ENCODE measurements around the gene SMAP1. TPM values are rescaled to one million over a fixed set of nuclear protein-coding genes. Genes with fewer than 3 reads are reported as not detected.

The SMAP1 gene
- total and polyA plus RNA-seq, 2 experiments from 2014 or later = 18.4 to 20.1 TPM

- in situ Hi-C loops (cut with MboI) = no loop called here
- no peak for DNase-seq
Measured at GRCh38 chr6:70823651-70824050, 156.0 kb downstream of the SMAP1 start.

GRCh38 chr6:70831427-70831826, 163.7 kb downstream of the SMAP1 start:
- H3K9me2 ChIP-seq (ENCODE audit: insufficient read depth) = no peaks in the 10 kb centered on the region
- no peaks in the 10 kb centered on the region for H3K36me3 ChIP-seq (ENCODE audit: low read depth)
- H3K27me3 ChIP-seq (replicated peaks; ENCODE audit: insufficient read depth) = no peaks in the 10 kb centered on the region
- no peak overlapping the region for H2AFZ ChIP-seq
- H3F3A ChIP-seq (ENCODE audit: insufficient read depth) = no peaks in the 10 kb centered on the region
- WGBS, 2 experiments (ENCODE audit: low coverage in 1 of 2, low lambda C conversion rate in 2 of 2, missing lambda C conversion rate in 2 of 2) = 93 to 97% methylated on average over 3 of the region's 3 CpGs
- H3K27ac ChIP-seq = no peak overlapping the region
- H4K20me1 ChIP-seq (ENCODE audit: insufficient read depth) = no peaks in the 10 kb centered on the region
- TF ChIP-seq EZH2 (IDR thresholded peaks at IDR 0.05; ENCODE audit: insufficient read depth, poor library complexity, severe bottlenecking) = no peak
- TF ChIP-seq EZH2phosphoT487 (IDR thresholded peaks at IDR 0.05; ENCODE audit: insufficient read depth, low read depth) = no peak
- H3K4me3 ChIP-seq = no peak overlapping the region
- no peaks in the 10 kb centered on the region for H3K9me3 ChIP-seq (ENCODE audit: low read depth)
- no peak for DNase-seq
- peaks cover 8% of the 10 kb centered on the region for H3K4me1 ChIP-seq (ENCODE audit: insufficient read depth)
- in situ Hi-C loops (cut with MboI) = no loop called here
- H3K4me2 ChIP-seq (ENCODE audit: unreplicated experiment) = no peak overlapping the region
- H3K9ac ChIP-seq = no peak overlapping the region
- H3K79me2 ChIP-seq (ENCODE audit: insufficient read depth) = no peaks in the 10 kb centered on the region

More at GRCh38 chr6:70823651-70824050, 156.0 kb downstream of the SMAP1 start:
- Histone ChIP-seq H3K9ac (no peak overlapping the region), H3K4me2 (ENCODE audit: unreplicated experiment) (no peak overlapping the region), H3K9me2 (ENCODE audit: insufficient read depth) (no peaks in the 10 kb centered on the region), H3K36me3 (ENCODE audit: low read depth) (no peaks in the 10 kb centered on the region), H2AFZ (no peak overlapping the region), H3K4me1 (ENCODE audit: insufficient read depth) (no peaks in the 10 kb centered on the region), H3K27ac (no peak overlapping the region), H3K4me3 (no peak overlapping the region), H3K27me3 (replicated peaks; ENCODE audit: insufficient read depth) (no peaks in the 10 kb centered on the region), H3F3A (ENCODE audit: insufficient read depth) (no peaks in the 10 kb centered on the region), H3K79me2 (ENCODE audit: insufficient read depth) (no peaks in the 10 kb centered on the region), H4K20me1 (ENCODE audit: insufficient read depth) (peaks cover 6% of the 10 kb centered on the region; the same call in 1 of the 2 replicates), H3K9me3 (ENCODE audit: low read depth) (no peaks in the 10 kb centered on the region)
- 83 to 85% methylated on average over 1 of the region's 1 CpG for WGBS, 2 experiments (ENCODE audit: low coverage in 1 of 2, low lambda C conversion rate in 2 of 2, missing lambda C conversion rate in 2 of 2)
- TF ChIP-seq EZH2phosphoT487 (IDR thresholded peaks at IDR 0.05; ENCODE audit: insufficient read depth, low read depth) (no peak), EZH2 (IDR thresholded peaks at IDR 0.05; ENCODE audit: insufficient read depth, poor library complexity, severe bottlenecking) (no peak)

- H3K36me3 ChIP-seq (ENCODE audit: low read depth) = no peaks in the 10 kb centered on the region
Measured at GRCh38 chr6:70834520-70834919, 166.8 kb downstream of the SMAP1 start.

GRCh38 chr6:70838907-70839285, 171.2 kb downstream of the SMAP1 start:
- in situ Hi-C loops (cut with MboI) = no loop called here
- Histone ChIP-seq H3K4me2 (ENCODE audit: unreplicated experiment) (no peak overlapping the region), H3K4me3 (no peak overlapping the region), H3F3A (ENCODE audit: insufficient read depth) (no peaks in the 10 kb centered on the region), H2AFZ (no peak overlapping the region), H3K36me3 (ENCODE audit: low read depth) (no peaks in the 10 kb centered on the region), H3K27me3 (replicated peaks; ENCODE audit: insufficient read depth) (no peaks in the 10 kb centered on the region), H3K4me1 (ENCODE audit: insufficient read depth) (peaks cover 8% of the 10 kb centered on the region), H3K9me3 (ENCODE audit: low read depth) (no peaks in the 10 kb centered on the region), H3K9ac (no peak overlapping the region), H4K20me1 (ENCODE audit: insufficient read depth) (no peaks in the 10 kb centered on the region), H3K27ac (no peak overlapping the region), H3K79me2 (ENCODE audit: insufficient read depth) (no peaks in the 10 kb centered on the region), H3K9me2 (ENCODE audit: insufficient read depth) (no peaks in the 10 kb centered on the region)
- WGBS, 2 experiments (ENCODE audit: low coverage in 1 of 2, low lambda C conversion rate in 2 of 2, missing lambda C conversion rate in 2 of 2) = 96 to 97% methylated on average over 2 of the region's 2 CpGs
- no peak for DNase-seq
- TF ChIP-seq EZH2phosphoT487 (IDR thresholded peaks at IDR 0.05; ENCODE audit: insufficient read depth, low read depth) (no peak), EZH2 (IDR thresholded peaks at IDR 0.05; ENCODE audit: insufficient read depth, poor library complexity, severe bottlenecking) (no peak)

More at GRCh38 chr6:70834520-70834919, 166.8 kb downstream of the SMAP1 start:
- Histone ChIP-seq H2AFZ (no peak overlapping the region), H3K9ac (no peak overlapping the region), H3K27ac (no peak overlapping the region), H4K20me1 (ENCODE audit: insufficient read depth) (no peaks in the 10 kb centered on the region), H3K9me2 (ENCODE audit: insufficient read depth) (no peaks in the 10 kb centered on the region), H3K4me2 (ENCODE audit: unreplicated experiment) (peak overlapping the region; percentile 47), H3K4me3 (no peak overlapping the region), H3F3A (ENCODE audit: insufficient read depth) (no peaks in the 10 kb centered on the region), H3K4me1 (ENCODE audit: insufficient read depth) (peaks cover 8% of the 10 kb centered on the region), H3K27me3 (replicated peaks; ENCODE audit: insufficient read depth) (no peaks in the 10 kb centered on the region), H3K79me2 (ENCODE audit: insufficient read depth) (no peaks in the 10 kb centered on the region), H3K9me3 (ENCODE audit: low read depth) (no peaks in the 10 kb centered on the region)
- TF ChIP-seq EZH2 (IDR thresholded peaks at IDR 0.05; ENCODE audit: insufficient read depth, poor library complexity, severe bottlenecking) (no peak), EZH2phosphoT487 (IDR thresholded peaks at IDR 0.05; ENCODE audit: insufficient read depth, low read depth) (no peak)
- DNase-seq = peak; percentile 45
- WGBS, 2 experiments (ENCODE audit: low coverage in 1 of 2, low lambda C conversion rate in 2 of 2, missing lambda C conversion rate in 2 of 2) = 6 to 15% methylated on average over 2 of the region's 2 CpGs
- in situ Hi-C loops (cut with MboI) = no loop called here

Measured in GM23248 (cell line).